GM19035 (cell line): ENCODE data around the gene CDH16.

Experiments used
- ATAC-seq: cut with Tn5 transposase; IDR thresholded peaks from one replicate; pipeline ENCODE4 v1.9.1; 2021; ENCODE audit not compliant: unreplicated experiment

Gene CDH16

DNA sequence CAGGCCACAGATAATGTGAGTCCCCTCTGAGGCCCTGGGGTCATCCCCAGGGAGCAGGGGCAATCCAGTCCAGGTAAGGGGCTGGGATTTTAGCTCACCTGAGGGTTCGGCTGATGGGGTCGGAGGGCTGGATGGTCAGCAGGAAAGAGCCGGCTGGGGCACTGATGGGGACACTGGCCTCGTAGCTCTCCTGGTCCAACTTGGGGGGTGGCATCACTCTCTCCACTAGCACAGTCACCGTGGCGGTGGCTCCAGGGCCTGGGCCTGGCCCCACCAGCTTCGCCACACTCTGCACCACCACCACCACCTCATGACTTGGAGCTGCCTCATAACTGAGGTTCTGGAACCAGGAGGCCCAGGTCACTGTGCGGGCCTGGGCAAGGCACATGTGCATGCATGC, 6.9 kb downstream of the CDH16 start:
- no peak for ATAC-seq

- ATAC-seq, result no peak
Observed at GRCh38 chr16:66911112-66911511, 7.6 kb downstream of the CDH16 start.

DNA sequence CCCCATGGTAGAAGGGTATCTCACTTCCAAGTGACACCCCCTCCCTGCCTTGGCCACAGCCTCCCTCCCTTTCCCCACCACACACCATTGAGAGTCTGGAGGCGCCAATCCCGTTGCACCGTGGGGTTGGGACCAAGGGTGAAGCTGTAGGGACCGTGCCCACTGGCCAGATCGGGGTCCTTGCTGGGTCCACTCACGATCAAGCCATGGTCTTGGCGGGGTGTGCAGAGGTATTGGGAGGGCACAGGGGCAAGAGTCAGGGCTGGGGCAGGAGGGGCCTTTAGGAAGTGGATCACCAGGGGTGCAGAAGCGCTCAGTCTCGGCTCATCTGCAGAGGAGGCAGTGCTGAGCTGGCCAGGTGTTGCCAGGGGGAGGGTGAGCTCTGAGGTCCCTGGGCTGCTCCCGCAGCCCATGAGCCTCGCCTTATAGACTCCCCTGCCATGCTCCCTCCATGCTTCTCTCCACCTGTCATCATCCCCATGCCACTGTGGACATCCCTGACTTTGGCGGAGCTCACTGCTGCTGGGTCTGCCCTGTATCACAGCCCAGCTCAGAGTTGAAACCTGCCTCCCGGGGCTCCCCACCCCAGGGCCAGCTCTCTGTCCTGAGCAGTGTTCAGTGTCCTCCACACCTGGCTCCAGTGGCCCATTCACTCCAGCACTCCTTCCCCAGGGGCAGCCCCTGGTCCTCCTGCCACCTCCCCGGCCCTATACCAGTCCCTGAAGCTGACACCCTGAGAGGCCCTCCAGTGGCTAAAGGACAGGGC, 8.3 kb downstream of the CDH16 start:
- no peak for ATAC-seq

- no peak for ATAC-seq
Observed at GRCh38 chr16:66908762-66909559, 9.7 kb downstream of the CDH16 start.

DNA sequence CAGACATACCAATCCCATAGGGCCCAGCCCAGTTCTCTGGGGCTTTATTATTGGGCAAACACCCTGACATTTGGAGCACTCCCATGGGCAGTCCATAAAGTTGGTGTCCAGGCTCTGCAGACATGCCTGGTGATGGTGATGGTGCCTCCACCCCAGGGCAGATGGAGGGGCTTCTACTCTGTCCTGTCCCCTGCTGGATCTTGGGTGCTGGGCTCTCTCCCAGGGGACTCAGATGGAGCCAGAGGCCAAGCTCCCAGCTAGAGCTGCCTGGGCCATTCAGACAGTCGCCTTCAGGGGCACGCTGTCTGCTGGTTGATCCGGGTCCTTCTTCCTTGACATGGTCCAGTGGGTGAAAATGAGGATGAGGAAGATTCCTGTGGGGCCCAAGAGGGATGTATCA, 10.6 kb downstream of the CDH16 start:
- no peak for ATAC-seq

DNA sequence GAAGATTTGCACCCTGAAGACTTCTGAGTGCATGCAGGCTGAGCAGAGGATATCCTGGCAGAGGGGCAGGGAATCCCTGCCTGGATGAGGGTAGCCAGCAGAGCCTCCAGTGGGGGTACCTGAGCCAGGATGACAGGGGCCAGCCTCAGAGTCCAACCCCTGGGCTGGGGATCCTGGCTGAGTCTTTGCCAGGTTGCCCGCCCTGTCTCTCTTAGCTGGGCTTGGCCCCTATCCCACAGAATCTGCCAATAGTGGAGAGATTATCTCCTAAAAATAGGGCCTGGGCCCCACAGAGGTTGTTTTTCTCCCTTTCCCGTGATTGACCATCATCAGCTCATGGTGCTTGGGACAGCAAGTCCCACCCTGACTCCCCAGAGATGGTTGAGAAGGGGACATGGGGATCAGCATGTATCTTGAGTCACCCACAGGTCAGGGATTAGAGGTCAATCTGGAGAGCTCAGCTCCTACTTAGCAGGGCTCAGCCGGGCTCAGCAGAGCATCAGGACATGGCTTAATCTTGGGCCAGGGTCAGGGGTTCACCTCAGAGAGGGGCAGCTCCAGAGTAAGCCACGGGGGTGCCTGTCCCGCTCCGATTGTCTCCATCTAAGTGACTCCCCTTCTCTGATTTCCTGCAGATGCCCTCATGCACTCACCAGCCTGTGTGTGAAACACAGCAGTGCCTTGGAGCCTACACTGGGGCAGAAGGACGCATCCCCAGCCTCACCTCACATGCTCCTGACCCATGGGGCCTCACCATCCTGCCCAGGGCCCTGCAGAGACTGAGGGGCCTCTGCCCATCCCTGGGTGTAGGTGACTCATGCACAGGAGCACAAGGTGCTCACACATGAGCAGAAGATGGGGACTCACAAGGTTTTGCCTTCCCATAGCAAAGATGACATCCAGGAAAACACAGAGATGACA, 11.5 kb downstream of the CDH16 start:
- no peak for ATAC-seq

GRCh38 chr16:66905633-66906539, 12.8 kb downstream of the CDH16 start:
- no peak for ATAC-seq

DNA sequence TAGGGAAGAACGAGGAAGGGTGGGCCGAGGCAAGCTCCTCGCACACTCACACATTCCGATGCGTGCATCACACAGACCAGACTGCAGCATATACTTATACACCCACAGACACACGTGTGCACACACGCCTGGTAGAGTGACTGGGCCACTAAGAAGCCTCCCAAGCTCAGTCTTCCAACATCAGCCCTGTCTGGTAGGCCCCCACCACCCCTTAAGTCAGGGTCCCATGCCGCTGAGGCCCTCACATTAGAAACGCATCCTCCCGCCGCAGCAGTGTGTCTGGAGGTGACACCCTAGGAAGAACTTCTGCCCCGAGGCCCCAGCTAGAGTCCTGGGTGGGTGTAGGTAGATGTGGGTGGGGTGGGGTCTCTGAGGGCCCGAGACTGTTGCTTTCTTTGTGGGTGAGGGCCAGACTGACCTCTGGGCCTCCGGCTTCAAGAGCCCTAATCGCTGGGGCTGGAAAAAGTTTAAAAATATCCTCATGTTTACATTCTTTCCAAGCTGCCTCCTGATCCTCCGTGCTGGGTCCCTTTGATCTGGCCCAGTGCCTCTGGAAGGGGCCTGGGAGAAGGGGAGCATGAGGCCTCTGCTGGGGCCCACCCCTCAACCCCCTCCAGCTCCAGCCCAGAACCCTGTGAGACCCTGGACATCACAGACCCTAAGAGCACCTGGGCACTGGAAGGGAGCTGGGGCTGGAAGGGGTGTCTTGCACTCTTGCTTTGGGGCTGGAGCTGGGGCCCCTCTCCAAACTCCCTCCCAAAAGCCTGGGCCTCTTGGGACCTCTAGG, 13.6 kb downstream of the CDH16 start:
- ATAC-seq, result no peak

DNA sequence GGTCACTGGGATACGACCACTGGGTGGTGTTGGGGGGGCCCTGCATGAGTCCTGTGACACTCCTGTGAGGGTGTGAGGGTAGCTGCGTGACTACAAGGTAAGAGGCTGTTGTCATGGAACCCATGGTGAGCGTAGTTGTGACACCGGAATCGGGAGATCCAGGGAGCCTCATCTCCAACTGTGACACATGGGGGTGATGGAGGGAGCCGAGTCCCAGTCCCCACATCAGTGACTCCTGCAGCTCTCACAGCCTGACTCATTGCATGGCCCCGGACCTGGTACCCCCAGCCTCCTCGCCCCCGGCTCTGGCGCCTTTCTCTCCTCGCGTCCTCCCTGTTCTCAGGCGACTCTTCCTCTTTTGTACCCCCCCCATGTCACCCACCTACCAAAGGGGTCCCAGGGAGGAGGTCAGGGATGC, 14.2 kb downstream of the CDH16 start:
- ATAC-seq, result no peak

- ATAC-seq, result no peak
Observed at GRCh38 chr16:66903544-66904427, 14.9 kb downstream of the CDH16 start.

- no peak for ATAC-seq
Observed at GRCh38 chr16:66902648-66903543, 15.8 kb downstream of the CDH16 start.

DNA sequence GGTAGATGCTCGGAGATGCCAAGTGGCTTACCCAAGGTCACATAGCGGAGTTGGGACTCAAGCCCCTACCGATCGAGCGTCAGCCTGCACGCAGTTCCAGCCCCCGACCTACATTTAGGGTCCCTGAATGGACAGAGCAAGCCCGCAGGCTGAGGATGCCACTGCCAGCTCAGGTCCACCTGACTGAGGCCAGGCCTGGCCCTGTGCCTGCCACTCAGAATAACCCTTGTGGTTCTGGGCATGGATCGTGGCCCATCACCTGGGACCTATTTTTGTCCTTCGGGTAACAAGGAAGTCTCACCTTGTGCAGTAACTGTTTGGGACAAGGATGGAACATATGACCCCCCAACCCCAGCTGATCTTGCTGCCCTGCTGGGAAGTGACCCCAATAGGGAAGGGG, 17.1 kb downstream of the CDH16 start:
- no peak for ATAC-seq

DNA sequence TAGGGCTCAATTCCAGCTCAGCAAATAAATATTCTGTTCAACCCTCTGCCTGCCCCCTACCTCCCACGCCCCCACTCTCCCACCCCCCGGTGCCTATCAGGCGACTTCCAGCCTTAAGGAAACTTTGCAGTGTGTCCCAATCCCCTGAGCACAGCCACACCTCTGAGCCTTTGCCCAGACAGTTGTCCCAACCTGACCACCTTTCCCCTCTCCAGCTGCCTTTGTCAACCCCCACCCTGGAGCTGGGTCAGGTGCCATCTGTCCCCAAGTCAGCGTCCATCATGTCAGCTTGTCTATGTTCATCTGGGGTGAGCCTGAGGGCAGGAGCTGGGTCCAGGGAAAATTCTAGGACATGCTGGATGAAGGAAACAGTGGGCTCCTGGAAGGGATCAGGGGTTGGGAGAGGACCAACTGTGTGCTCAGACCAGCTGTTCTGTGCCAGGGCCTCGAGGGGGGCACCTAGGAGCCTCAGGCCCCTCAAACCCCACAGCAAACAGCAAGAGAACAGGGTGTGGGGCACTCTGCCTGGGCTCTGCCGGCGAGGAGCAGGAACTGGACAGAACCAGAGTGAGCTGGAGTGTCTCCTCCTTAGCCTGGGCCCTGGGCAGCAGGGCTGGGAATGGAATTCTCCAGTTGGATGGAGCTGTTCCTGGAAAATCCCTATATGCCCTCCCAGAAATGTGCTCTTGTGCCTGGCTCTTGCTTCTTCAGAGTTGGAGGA, 17.8 kb downstream of the CDH16 start:
- ATAC-seq, result no peak

- ATAC-seq, result no peak
Observed at GRCh38 chr16:66899945-66900710, 18.6 kb downstream of the CDH16 start.

GRCh38 chr16:66899310-66899944, 19.3 kb downstream of the CDH16 start:
- ATAC-seq, result no peak

GRCh38 chr16:66898933-66899309, 19.8 kb downstream of the CDH16 start:
- no peak for ATAC-seq
